ENCODE results near the gene CDK9. TPM values are rescaled to one million over a fixed set of nuclear protein-coding genes. Genes with fewer than 3 reads are reported as not detected.

Gene CDK9
- total RNA-seq, 1 donor from 2014 or later: 78.5 TPM

DNA sequence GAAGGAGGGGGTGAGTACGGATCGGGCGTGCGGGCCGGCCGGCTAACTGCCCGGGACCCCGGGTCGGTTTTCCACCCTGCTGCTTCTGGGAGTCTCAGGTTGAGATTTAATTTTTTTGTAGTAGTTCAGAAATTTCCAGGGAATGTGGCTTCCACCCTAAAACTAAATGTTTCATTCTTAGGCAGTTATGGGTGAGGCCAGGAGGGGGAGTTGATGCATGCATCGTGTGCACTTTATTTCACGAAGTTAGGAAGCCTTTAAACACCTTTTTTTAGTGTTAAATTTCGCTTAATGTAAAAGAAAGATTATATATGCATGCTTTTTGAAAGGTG, 905 bp downstream of the CDK9 start:
- FAIRE-seq (no peak), DNase-seq (ENCODE audit: low read depth) (no peak)
- H3K4me3 ChIP-seq (ENCODE audit: low read depth, low read length): peak overlapping the region; percentile 94
- TF ChIP-seq, protein P1, sequence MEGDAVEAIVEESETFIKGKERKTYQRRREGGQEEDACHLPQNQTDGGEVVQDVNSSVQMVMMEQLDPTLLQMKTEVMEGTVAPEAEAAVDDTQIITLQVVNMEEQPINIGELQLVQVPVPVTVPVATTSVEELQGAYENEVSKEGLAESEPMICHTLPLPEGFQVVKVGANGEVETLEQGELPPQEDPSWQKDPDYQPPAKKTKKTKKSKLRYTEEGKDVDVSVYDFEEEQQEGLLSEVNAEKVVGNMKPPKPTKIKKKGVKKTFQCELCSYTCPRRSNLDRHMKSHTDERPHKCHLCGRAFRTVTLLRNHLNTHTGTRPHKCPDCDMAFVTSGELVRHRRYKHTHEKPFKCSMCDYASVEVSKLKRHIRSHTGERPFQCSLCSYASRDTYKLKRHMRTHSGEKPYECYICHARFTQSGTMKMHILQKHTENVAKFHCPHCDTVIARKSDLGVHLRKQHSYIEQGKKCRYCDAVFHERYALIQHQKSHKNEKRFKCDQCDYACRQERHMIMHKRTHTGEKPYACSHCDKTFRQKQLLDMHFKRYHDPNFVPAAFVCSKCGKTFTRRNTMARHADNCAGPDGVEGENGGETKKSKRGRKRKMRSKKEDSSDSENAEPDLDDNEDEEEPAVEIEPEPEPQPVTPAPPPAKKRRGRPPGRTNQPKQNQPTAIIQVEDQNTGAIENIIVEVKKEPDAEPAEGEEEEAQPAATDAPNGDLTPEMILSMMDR (IDR thresholded peaks at IDR 0.05; ENCODE audit: insufficient read depth, low read length, severe bottlenecking): peak; percentile 34
- H3K27me3 ChIP-seq (ENCODE audit: control insufficient read depth, insufficient read depth, low read length): no peaks in the 10 kb centered on the region
- H3K36me3 ChIP-seq (ENCODE audit: control insufficient read depth, insufficient read depth, low read length): peaks cover 38% of the 10 kb centered on the region

DNA sequence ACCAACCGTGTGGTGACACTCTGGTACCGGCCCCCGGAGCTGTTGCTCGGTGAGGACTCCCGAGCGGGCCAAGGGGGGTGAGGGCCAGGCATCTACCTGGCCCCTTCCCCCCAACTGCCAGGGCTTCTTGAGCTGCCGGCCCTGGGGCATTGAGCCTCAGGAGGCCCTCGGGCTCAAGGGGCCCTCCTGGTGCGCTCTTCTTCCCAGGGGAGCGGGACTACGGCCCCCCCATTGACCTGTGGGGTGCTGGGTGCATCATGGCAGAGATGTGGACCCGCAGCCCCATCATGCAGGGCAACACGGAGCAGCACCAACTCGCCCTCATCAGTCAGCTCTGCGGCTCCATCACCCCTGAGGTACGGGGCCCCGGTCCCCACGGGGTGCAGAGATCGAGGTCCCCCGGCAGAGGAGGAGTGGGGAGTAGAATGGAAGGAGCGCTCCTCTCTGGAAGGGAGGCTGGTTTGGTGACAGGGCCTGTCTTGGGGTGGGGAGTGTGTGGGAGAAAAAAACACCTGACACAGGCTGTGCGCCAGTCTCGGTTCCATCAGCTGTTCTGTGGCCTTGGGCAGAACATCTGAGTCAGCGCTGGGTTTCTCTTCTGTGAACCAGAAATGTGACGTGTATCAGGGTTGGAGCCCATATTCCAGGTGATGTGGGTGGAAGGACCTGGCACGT, 2.6 kb downstream of the CDK9 start:
- FAIRE-seq (no peak), DNase-seq (ENCODE audit: low read depth) (no peak)
- H3K36me3 ChIP-seq (ENCODE audit: control insufficient read depth, insufficient read depth, low read length): peaks cover 38% of the 10 kb centered on the region
- TF ChIP-seq, protein P1 (IDR thresholded peaks at IDR 0.05; ENCODE audit: insufficient read depth, low read length, severe bottlenecking): no peak
- no peaks in the 10 kb centered on the region for H3K27me3 ChIP-seq (ENCODE audit: control insufficient read depth, insufficient read depth, low read length)
- H3K4me3 ChIP-seq (ENCODE audit: low read depth, low read length): no peak overlapping the region

DNA sequence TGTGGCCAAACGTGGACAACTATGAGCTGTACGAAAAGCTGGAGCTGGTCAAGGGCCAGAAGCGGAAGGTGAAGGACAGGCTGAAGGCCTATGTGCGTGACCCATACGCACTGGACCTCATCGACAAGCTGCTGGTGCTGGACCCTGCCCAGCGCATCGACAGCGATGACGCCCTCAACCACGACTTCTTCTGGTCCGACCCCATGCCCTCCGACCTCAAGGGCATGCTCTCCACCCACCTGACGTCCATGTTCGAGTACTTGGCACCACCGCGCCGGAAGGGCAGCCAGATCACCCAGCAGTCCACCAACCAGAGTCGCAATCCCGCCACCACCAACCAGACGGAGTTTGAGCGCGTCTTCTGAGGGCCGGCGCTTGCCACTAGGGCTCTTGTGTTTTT, 3.3 kb downstream of the CDK9 start:
- Histone ChIP-seq H3K27me3 (ENCODE audit: control insufficient read depth, insufficient read depth, low read length) (no peaks in the 10 kb centered on the region), H3K4me3 (ENCODE audit: low read depth, low read length) (no peak overlapping the region), H3K36me3 (ENCODE audit: control insufficient read depth, insufficient read depth, low read length) (peaks cover 38% of the 10 kb centered on the region)
- TF ChIP-seq, protein P1 (IDR thresholded peaks at IDR 0.05; ENCODE audit: insufficient read depth, low read length, severe bottlenecking): no peak
- FAIRE-seq (no peak), DNase-seq (ENCODE audit: low read depth) (no peak)

DNA sequence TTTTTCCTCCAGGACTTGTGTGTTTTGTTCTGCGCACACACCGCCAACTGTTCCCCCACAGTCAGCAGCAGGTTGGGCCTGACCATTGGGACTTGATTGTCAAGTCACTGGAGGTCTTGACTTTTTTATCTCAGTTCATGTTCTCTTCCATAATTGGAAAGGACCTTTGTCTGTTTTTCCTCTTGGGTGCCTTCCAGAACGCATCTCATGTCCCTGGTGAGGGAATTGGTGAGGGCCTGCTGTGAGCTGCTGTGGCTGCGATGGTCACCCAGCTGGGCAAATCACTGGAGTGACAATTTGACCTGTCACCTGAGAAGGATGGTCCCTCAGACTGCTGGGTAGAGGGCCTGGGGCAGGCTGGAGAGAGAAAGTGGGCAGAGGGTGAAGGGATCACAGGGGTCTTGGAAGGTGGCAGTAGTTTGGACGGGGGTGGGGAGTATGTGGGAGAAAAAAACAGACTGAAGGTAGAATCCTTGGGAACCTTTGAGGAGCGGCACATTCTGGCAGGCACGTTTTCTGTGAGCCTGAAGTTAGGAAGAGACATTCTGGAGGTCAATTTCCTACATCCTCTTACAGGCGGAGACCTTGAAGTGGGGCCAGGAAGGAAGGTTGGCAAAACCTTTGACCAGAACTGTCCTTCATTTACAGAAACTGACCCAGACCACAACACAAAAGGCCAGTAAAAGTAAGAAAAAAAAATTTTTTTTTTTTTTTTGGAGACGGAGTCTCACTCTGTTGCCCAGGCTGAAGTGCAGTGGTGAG, 4.4 kb downstream of the CDK9 start:
- TF ChIP-seq, protein P1 (IDR thresholded peaks at IDR 0.05; ENCODE audit: insufficient read depth, low read length, severe bottlenecking): no peak
- no peak for DNase-seq (ENCODE audit: low read depth)
- H3K4me3 ChIP-seq (ENCODE audit: low read depth, low read length): no peak overlapping the region
- FAIRE-seq: no peak
- peaks cover 38% of the 10 kb centered on the region for H3K36me3 ChIP-seq (ENCODE audit: control insufficient read depth, insufficient read depth, low read length)
- no peaks in the 10 kb centered on the region for H3K27me3 ChIP-seq (ENCODE audit: control insufficient read depth, insufficient read depth, low read length)

DNA sequence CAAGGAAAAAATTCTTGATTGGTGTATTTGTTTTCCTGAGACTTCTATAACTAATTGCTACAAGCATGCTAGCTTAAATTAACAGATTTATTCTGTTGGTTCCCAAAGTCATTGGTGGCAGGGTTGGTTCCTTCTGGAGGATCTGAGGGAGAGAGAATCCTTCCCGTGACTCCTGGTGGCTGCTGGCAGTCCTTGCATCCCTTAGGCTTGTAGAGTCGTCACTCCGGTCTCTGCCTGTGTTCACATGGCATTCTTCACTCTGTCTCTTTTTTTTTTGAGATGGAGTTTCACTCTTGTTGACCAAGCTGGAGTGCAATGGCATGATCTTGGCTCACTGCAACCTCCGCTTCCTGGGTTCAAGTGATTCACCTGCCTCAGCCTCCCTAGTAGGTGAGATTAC, 5.3 kb downstream of the CDK9 start:
- TF ChIP-seq, protein P1 (IDR thresholded peaks at IDR 0.05; ENCODE audit: insufficient read depth, low read length, severe bottlenecking): no peak
- no peak for FAIRE-seq
- H3K36me3 ChIP-seq (ENCODE audit: control insufficient read depth, insufficient read depth, low read length): peaks cover 38% of the 10 kb centered on the region
- no peak overlapping the region for H3K4me3 ChIP-seq (ENCODE audit: low read depth, low read length)
- no peaks in the 10 kb centered on the region for H3K27me3 ChIP-seq (ENCODE audit: control insufficient read depth, insufficient read depth, low read length)
- no peak for DNase-seq (ENCODE audit: low read depth)
